Activated T-helper 1 cell treated with anti-CD3 and anti-CD28 coated beads, Interleukin-2, amount 50 U/mL, for 16 hours (primary cell): ENCODE results near the gene CPXM2.

Experiments used
- DNase-seq, 2 donors: peaks; one replicate each; pipeline ENCODE4 v3.0.0-alpha.2; 2020; ENCODE audit warnings: low read depth in 1 of 2, low spot score in 1 of 2

Gene CPXM2

DNA sequence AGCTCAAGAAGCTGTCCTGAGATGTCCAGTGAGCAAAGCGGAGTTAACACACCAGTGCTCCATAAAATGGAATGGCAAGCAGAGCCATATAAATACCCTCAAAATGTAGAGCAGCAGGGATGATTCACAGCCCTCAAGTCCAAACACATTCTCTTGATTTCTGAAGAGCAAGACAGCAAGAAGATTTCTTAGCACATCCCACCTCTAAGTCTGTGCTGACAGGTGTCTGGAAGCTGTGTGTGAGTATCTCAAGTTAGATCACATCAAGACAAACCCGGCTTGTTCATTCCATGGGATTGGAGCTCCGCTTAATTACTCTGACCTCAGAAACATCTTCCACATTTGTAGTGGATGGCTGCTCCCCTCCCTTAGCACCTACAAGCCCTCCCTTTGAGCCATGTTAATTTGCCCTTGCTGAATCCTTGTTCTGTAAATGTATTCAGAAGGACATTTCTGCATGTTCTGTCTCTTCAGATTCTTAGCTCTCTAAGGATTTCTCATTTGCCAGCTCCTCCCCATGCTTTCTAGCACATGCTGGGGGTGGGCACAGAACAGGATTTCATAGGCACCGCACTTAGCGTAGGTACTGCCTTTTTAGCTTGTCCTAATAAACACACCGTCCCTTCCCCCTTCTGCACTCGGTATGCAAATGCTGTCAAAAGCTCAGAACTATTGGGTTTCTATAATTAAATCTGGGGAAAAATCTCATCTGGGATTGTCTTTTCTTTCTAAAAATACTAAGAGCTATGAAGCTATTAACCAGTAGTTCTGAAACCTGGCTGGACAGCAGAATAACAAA, 112.7 kb downstream of the CPXM2 start:
- no peak for DNase-seq

DNA sequence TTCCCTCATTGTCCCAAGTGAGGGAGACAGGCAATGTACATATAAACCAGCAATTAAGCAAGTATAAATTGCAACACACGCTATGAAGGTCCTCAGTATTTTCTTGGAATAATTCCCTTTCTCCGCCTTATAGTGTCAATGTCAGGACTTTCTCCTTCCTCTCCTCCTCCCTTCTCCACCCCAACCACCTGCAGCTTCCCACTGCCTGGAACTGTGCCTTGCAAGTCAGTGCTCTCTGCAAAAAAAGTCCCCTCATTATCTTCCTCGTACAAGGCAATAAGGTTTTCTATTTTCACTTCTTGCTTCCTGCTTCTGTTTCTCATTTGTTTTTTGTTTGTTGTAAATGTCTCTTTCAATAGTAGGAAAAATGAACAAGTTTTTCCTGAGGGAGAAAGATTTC, 113.7 kb downstream of the CPXM2 start:
- no peak for DNase-seq

DNA sequence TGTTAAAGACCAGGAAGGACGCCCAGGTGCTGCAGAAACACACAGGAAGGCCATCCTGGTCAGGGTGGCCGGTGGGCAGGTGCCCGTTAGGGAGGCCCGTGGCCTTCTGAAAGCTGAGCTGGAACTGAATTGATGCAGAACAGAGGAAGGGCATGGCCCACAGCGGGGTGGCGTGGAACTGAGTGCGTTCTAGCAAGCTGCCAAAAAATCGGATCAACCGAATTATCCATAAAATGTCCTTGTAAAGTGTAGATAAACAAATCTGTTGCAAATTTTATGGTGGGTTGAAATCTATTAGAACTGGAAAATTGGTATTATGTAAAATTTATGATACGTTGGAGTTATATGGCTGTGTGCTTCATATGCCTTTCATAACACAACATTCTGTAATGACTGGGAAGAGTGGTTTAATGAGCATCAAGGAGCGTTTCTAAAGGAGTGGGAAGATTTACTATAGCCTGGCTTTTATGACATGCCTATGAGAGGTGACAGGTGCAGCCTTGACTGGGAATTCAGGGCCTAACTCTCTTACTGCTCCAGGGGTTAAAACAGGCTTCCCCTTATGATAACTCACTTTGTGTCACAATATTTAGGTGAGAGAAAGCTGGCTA, 117.4 kb downstream of the CPXM2 start:
- no peak for DNase-seq

DNA sequence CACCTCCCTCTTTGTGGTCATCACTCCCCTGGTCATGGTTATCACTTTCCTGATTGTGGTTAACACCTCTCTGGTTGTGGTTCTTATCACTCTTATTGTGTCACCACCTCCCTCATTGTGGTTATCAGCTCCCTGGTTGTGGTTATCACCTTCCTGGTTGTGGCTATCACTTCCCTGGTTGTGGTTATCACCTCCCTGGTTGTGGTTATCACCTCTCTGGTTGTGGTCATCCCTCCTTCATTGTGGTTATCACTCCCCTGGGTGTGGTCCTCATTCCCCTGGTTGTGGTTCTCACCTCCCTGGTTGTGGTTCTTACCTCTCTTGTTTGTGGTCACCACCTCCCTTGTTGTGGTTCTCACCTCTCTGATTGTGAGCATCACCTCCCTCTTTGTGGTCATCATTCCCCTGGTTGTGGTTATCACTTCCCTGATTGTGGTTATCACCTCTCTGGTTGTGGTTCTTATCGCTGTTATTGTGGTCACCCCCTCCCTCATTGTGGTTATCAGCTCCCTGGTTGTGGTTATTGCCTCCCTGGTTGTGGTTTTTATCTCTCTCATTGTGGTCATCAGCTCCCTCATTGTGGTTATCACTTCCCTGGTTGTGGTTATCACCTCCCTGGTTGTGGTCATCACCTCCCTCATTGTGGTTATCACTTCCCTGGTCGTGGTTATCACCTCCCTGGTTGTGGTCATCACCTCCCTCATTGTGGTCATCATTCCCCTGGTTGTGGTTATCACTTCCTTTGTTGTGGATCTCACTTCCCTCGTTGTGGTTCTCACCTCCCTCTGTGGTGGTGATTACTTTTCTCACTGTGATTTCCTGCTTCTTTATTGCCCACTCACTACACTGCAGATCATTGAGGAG, 118.7 kb downstream of the CPXM2 start:
- no peak for DNase-seq

DNA sequence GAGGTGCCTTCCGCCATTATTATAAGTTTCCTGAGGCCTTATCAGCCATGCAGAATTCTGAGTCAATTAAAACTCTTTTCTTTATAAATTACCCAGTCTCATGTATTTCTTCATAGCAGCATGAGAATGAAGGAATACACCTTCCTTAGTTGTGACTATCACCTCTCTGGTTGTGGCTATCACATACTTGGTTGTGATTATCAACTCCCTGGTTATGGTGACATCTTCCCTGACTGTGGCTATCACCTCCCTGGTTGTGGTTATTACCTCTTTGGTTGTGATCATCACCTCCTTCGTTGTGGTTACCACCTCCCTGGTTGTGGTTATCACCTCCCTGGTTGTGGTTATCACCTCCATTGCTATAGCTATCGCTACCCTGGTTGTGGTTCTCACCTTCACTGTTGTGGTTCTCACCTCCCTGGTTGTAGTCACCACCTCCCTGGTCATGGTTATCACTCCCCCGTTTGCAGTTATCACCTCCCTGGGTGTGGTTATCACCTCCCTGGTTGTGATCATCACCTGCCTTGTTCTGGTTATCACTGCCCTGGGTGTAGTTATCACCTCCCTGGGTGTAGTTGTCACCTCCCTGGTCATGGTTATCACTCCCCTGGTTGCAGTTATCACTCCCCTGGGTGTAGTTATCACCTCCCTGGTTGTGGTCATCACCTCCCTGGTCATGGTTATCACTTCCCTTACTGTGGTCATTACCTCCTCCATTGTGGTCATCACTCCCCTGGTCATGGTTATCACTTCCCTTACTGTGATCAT, 119.5 kb downstream of the CPXM2 start:
- no peak for DNase-seq

DNA sequence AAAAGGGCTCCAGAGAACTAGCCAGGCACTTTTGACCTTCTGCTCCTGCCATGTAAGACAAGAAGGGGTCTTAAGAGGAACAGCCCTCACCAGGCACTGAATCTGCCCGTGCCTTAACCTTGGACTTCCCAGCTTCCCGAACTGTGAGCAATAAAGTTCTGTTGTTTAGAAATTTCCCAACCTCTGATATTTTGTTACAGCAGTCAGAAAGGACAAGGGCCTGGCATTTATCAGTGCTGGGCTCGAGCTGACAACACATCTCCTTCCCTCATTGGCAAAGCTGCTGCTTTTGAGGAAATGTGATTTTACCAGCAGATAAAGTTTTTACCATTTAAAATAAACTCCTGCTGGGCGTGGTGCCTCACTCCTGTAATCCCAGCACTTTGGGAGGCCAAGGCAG, 122.0 kb downstream of the CPXM2 start:
- no peak for DNase-seq

DNA sequence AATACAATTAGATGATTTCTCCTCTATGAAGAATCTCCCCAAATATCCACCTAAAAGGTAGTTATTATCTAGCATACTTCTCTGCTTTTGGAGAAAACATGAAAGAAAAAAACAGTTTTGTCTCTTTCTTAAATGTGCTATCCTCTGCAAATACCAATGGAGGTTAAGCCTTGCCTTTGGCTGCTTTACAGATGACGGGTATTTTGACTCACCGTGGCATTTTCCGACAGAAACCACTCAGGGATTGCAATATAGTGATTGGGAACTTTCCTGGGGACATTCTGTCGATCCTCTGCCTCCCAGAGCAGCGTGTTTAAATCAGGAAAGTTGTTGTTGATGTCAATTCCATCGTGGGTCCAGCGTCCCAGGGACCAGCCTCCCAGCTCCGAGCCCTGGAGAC, 124.8 kb downstream of the CPXM2 start:
- no peak for DNase-seq

DNA sequence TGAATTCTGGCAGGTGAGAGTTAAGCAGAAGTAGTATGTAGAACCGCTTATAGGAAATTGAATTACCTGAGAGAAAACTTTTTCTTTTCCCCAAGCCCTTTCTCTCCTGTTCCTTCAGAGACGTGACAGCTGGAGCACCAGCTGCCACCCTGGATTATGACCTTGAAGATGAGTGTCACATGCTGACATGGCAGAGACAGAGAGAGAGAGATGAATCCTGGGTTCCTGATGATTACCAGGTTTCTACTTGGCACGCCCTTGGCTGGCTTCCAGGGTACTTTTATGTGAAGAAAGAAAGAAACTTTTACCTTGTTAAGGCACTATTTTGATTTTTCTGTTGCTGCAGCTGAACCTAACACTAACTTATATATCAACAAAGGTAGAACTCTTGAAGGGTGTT, 125.6 kb downstream of the CPXM2 start:
- DNase-seq = no peak

DNA sequence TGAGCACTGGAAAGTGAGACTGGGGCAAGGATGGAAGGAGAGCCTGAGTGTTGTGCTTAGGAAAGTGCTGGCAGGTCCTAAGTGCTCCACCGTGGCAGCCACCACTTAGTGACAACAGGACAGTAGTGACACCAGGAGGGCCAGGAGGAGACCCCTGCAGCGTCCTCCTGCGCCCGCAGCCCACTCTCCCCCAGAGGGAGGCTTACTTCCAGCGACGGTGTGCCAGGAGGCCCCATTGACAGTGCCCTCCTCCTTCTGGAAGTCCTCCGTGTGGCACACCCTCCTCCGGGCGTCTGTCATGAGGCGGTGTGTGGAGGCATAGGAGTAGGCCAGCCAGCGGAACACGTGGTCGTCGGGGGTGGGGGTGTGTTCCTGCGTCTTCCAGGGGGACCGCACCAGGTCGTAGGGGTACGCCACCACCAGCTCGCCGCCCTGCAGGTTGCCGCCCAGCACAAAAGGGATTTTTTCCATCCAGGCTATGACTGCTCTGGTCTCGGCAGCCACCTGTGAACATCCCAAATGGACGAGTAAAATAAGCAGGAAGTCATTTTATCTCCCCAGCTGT, 129.9 kb downstream of the CPXM2 start:
- DNase-seq = no peak

DNA sequence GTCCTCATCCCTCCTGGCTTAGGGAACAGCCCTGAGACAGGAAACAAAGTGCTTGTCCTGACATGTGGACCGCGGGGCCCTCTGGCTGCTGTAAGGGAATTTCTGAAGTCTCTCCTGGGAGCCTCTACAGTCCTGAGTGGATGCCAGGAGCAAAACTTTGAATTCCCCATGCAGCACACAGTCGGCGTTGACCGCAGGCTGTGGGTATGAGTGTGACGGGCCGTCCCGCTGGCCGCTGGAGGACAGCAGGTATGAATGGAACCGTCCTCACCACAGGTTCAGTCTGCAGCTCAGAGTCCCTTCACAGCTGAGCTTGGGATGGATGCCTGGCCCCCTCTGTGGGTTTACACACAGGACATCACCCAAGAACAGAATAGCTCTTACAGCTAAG, 130.6 kb downstream of the CPXM2 start:
- DNase-seq = no peak

DNA sequence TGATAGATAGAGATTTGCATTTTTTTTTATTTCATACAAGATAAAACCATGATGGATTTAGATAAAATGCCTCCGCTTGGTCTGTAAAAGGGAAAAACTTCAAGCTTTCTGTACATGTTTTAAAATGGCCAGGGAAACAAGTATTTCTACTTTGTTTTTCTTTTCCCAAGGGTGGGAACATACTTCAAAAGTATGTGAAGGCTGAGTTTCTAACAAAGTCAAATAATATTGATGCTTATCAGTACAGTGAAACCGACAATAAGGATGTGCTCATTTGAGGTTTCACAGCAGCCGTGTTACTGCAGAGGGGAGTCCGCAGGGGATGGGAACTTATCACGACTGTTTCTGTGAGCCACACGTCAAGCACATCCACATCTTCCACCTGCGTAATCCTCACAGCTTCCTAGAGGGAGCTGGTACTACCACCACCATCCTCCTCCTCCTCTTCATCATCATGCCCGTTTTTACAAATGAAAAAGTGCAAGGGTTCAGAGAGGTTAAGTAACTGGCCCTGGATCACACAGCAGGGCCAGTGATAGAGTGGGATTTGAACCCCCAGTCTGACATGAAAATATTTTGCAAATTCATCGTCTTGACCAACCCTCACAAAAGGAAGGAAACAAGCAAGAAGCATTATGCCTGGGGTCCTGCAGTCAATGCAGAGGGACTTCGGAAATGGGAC, 131.1 kb downstream of the CPXM2 start:
- DNase-seq = no peak

DNA sequence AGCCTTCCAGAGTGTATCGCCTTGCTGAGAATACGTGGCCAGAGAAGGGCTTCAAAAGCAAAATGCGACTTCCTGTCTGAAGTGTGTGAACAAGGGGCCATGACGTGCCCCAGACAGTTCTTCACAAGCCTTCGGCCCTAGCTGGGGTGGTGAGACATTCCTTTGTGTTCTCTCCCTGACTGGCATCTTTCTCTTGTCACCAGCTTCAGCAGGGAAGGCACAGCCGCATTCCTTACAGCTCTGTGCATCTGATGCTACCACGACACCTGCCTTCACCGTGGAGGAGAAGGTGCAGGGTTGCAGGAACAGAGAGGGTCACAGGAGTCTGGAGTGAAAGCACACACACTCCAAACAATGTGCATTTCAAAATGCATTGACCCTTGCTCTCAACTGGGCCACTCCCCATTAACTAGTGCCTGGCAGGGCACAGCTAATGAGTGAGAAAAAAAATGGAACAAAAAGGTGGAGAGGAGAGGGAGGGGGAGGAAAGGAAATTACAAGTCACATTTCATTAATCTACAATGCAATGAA, 132.0 kb downstream of the CPXM2 start:
- DNase-seq = no peak

DNA sequence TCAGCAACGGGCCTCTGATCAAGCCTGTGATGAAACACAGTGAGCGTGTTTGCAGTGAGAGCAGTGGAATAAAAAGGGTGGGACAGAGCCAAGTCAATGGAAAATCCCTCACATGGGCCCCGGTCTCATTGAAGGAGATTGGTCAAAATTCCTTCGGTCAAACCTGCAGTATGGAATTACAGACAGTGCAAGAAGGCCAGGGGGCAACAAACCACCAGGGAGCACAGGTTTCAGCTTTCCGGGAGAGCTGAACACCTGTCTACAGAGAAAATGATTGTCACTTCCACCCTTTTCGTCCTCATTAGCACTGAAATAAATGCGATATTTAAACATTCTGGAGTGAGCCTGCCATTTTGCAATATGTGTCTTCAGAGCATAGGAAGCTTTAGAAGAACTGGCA, 132.6 kb downstream of the CPXM2 start:
- DNase-seq = no peak

DNA sequence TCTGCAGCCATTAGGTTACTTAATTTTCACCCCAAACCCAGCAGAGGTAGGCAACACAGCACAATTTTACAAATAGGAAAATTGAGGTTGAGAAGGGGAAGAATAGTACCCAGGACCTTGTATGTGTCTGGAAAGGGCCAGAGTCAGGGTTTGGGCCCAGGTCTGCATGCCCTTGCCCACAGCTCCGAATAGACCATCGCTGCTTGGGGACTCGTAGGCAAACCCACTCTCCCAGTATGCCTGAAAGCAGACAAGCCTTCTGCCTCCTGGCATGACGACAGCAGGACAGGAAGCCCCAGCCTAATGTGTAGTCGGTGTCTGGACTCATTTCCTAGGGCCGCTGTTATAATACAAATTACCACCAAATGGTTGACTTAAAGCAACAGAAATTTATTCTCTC, 133.8 kb downstream of the CPXM2 start:
- DNase-seq = no peak

DNA sequence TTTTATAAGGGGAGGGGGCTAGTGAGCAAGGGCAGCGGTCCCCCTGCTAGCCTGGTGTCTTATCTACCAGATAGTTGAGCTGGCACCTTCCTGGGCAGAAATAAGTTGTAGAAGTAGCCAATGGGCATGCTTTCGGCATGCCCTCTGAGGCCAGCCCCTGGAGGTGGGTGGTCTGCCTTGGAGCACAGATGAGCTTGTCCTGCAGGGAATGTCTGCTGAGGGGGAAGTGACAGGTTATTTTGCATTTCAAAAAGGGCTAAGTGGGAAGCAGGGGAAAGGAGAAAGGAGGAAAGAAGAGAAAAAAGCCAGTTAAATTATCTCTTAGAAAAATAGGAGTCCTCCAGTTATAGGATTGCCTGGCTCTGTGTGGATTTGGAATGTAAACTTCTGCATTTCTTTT, 136.5 kb downstream of the CPXM2 start:
- DNase-seq = no peak

DNA sequence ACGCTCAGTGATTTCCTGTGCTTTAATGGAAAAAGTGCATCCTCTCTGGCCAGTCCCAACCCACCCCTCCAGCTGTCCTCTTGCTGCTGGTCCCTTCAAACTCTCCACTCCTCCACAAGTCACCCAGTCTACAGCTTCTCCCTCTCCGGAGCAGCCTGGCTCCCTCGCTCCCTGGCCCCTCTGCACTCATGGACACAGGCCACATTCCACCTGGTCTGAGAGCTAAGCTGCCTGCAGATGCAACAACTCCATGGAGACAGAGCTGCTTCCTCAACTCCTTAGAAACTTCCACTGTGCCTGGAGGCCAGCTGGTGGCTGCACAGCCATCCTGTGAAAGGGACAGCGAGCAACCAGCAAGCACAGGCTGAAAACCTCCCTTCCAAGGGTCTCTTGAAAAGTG, 137.5 kb downstream of the CPXM2 start:
- DNase-seq = no peak

DNA sequence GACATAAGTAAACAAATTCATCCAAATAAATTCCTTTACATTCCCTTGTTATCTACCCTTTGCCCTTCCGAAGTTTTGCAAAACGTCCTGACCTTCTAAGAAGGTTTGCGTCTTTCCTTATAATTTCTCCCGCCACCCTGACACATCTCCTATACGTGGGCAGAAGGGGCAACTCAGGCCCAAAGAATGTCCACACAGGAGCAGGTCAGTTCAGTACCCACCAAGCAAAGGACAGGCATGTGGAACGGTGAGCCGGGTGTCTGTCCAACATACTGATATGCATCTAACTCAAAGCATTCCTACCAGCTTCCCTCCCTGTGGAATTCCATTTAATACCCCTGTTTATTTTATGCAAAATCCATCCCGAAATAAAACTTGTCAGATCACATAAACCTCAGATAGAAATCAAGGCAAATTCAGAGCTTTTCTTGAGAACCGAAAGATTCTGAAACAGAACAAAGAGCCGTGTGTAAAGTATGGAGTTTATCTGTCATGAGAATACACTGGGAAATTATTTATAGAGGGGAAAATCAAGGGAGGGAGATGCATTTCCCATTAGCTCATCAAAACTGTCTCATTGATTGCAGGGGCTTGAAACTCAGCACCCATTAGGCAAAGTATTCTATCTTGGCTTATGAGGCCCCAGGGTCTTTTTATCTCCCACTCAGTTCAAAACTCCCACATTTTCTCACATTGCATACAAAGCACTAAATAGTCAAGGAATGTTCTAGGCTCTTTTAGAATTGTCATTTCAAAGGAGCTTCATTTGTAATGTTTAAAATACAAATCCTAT, 140.1 kb downstream of the CPXM2 start:
- no peak for DNase-seq

DNA sequence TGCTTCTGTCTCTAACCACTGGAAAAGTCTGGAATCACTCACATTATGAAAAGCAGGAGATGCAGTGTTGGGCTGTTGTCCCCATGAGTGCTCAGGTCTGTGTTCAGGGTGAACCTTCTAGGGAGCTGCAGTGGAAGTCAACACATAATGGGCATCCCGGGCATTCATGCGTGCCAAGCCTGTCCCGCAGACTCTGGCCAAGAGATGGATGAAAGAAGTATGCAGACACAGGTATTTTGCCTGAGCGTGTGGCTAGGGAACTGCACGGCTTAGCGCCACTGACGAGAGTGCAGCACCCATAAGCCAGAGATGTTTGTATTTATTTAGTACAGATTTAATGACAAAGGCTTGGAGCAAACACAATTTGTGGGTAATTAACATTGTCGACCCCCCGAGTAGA, 140.7 kb downstream of the CPXM2 start:
- no peak for DNase-seq

DNA sequence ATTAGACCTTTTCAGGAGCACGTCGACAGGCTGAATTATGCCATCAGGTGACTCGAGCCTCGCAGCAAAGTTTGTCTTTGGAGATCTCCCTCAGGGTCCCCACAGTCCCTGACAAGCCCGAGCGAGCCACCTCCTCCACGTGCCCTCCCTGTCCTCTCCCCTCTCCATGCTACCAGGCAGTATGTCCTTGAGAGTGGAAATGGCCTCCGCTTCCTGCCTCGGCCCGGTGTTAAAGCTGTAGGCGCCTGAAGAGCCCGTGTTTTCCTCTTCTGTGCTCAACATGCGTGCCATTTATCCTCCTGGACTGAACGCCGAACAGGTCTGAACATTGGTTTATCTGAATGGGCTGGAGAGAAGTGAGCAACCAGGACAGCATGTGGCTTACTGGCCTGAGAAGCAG, 142.9 kb downstream of the CPXM2 start:
- DNase-seq = no peak
